GM19467 (cell line): ENCODE measurements around the gene KCNT1.
"Not testable (repeated sequence)": the region's sequence is repeated elsewhere in the genome, so short reads cannot be mapped to it uniquely, and the experiment has no call there.

Experiments used
- ATAC-seq: cut with Tn5 transposase; IDR thresholded peaks from one replicate; pipeline ENCODE4 v1.9.1; 2021; ENCODE audit warnings: mild to moderate bottlenecking, moderate library complexity; ENCODE audit not compliant: unreplicated experiment

The KCNT1 gene

DNA sequence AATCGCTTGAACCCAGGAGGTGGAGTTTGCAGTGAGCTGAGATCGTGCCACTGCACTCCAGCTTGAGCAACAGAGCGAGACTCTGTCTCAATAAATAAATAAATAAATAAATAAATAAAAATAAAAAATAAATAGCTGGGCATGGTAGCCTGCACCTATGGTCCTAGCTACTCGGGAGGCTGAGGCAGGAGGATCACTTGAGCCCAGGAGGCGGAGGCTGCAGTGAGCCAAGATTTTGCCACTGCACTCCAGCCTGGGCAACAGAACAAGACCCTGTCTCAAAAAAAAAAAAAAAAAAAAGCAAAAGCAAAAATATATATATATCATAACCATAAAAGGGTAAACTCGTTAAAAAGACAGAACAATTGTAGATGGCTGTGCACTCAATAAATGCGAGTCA, 29.2 kb upstream of the KCNT1 start:
- not testable (repeated sequence) for ATAC-seq

DNA sequence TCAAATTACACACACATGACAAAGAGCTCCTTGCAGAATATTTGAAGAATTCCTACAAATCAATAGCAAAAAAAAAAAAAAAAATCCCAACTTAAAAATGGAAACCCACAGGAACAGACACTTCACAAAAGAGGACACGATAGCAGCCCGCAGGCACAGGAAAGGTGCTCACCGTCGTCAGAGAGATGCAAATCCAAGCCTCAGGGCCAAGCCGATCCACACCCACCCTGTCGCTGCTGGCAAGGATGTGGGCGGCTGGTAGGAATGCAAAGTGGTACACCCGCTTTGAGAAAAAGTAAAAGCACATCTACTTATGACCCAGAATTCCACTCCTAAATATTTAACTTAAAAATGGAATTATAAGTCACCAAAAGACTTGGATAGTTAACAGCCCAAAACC, 28.0 kb upstream of the KCNT1 start:
- ATAC-seq: no peak

DNA sequence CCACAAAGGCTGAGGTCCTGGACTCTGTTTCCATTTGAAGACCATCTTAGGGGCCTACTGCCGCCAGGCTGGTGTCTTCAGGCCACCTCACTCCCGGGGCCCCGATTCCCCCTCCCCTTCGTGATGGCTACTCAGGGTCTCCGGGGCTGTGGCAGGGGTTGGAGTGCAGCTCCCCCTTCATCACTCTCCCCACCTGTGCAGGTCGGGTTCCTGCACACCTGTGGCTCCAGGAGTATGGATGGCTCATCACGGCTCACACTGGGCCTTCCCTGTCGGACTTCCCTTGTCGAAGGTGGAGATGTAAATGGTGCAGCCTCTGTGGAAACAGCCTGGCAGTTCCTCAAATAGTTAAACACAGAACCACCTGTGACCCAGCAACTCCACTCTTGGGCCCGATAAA, 27.0 kb upstream of the KCNT1 start:
- ATAC-seq: no peak

DNA sequence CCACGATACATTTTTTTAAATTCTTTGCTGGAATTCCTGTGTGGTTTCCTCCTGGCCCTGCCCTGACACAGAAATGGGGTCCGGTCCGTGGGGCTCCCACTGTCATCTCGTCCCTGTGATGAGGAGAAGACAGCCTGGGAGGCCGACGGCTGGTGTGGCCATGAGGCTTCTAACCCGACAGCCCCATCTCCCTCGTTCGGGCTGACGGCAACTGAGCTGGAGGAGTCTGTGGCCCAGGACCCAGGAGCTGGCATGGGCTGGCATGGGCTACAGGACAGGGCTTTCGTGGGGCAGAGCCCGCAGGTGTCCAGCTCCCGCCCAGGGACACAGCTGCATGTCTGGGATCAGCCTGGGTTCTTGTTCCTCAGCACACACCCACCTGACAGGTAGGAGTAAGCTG, 25.1 kb upstream of the KCNT1 start:
- ATAC-seq: no peak

DNA sequence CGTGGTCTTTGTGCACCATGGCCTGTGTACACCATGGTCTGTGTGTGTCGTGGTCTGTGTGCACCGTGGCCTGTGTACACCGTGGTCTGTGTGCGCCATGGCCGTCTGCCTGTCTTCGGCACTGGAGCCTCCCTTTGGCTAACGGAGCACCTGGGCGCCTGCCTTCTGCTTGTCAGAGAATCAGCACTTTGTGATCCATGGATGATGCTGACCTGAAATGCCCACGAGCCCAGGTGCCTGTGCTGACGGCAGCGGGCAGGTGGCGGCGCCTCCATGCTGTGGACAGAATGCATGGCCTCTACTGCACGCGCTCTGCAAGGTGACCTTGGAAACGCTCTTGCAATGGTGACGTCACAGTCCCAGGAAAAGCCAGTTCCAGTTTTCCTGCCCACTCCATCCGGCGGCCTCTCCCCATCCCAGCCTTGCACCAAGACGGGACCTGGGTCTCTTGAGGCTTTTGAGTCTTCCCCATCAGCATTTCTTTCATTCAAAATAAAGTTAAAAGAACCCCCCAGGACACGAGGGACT, 24.3 kb upstream of the KCNT1 start:
- ATAC-seq: no peak

DNA sequence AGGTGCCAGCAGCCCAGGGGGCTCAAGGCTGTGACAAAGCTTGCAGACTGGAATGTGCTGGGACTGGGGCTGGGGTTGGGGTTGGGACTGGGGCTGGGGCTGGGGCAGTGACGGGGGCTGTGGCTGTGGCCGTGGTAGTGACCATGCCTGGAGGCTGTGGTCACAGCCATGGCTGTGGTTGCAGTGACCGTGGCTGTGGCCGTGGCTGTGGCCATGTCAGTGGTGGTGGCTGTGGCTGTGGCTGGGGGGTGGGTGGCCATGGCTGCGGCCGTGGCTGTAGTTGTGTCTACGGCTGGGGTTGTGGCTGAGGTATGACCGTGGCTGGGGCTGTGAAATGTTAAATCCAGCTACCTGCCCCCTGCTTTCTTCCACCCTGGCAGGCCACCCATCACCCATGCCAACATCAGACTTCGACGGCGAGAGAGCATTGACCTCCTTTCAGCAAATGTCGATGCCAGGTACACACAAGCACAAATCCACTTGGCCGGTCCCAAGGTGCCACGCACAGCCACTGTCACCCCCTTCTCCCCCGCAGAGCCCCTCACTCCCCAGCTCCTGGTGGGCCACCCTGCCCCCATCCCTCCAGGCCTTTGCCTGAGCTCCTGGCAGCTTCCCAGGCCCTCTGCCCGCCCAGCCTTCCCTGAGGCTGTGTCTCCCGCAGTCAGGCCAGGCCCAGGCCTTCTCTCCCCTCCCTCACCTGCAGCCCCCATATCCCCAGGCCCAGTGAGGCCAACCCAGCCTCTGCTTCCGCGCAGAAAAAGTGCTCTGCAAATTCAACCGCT, 23.6 kb upstream of the KCNT1 start:
- no peak for ATAC-seq

DNA sequence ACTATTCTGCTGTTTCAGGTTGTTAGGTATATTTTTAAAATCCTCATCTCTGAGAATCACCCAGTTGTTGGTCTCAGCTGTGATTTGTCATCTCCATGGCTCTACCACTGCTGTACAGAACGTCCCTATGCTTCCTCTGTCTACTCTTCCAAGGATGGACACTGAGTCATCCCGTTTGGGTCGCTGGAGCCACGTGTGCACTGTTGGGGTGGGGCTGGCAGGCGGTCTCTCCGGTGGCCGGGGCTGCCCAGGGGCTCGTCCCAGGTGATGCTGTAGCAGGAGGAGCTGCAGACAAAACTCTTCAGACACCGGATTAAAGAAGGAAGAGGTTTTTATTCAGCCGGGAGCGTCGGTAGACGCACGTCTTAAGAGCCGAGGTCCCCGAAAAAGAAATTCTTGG, 21.9 kb upstream of the KCNT1 start:
- no peak for ATAC-seq

DNA sequence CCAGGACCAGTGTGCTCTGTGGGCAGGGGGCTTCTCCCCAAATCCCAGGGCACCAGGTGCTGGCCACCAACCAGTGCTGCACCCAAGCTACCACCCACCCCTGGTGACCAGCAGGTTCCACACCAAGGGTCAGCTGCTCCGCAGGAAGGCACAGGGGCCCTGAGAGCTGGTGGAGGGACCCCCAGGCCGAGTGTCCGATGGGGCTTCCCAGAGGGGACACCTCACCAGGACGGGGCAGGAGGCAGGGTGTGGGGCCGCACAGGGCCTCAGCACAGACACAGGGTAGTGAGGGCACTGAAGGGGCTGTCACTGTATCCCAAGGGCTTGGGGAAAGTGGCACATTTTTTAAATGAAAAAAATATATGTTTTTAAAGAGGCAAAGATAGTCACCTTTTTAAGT, 20.8 kb upstream of the KCNT1 start:
- no peak for ATAC-seq

DNA sequence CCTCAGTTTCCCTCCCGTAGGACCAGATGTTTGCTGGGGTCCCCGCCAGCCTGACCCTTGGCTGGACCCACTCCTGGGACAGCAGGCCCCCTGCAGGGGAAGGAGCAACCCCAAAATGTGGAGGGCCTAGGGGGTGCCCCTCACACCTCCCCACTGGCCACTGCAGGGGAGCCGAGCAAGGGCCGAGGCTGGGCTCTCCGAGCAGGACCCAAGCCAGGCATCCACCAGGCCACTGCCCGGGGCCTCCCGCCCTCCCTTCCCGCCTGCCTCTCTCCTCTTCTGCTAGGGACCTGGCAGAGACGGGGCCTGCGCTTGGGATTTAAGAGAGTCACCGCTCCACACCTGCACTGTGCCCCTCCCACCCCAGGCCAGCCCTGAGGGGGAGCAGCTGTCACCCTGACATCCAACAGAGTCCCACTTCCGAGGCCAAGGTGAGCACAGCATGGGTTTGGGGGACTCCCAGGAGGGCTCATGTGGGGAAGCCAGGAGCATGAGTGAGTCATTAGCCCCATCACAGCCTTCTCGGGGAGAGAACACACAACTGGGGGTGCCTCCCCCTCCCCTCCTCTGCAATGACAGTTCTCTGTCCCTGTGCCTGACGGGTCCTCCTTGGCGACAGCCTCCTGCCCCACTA, 18.5 kb upstream of the KCNT1 start:
- no peak for ATAC-seq

DNA sequence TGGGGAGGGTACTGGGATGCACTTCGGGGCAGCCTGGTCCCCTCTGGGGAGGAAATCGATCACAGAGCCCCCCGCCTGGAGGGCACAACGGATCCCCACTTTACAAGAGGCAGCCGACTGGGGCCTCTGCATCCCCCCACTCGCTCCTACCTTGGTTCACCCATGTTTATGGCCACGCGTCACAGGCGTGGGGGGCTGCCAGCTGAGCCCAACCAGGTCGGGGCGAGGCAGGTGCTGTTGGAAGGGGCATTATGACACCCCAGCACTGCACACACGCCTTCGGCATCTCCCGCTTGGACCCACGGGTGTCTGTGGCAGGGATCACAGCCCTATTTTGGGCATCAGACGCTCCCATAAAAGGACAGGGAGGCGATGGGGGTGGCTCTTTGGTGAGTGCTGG, 17.3 kb upstream of the KCNT1 start:
- no peak for ATAC-seq

DNA sequence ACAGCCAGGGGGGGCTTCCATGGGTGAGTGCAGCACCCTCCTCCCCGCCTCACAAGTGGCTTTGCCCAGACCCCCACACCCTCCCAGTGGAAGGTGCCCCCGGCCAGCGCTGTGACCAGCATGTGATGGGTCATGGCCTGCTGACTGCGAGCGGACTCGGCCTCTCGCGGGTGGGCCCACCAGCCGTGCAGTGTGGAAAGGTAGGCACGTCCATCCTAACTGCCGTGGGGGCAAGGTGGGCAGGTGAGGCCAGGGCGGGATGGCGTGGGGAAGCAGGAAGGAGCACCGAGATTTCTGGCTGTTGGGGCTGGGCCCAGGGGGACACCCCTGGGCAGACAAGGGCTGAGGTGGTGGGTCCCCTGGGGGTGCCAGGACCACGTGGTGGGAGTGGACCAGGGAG, 14.8 kb upstream of the KCNT1 start:
- ATAC-seq: no peak

DNA sequence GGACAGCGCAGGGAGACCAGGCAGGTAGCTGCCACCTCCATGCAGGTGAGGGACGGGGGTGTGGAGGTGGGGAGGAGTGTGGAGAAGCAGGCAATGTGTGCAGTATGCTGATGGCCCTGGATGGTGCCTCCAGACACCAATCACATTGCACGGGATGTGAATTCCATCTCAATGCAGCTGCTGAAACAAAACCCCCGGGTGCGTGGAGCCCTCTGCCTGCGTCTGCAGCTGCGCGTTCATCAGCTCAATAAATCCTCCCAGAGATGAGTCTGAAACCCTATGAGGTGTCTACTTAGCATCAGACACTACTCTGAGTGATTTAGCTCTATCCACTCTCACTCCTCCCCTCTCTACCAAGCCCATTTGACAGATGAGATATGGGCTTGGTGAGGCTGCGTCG, 13.0 kb upstream of the KCNT1 start:
- ATAC-seq: no peak

DNA sequence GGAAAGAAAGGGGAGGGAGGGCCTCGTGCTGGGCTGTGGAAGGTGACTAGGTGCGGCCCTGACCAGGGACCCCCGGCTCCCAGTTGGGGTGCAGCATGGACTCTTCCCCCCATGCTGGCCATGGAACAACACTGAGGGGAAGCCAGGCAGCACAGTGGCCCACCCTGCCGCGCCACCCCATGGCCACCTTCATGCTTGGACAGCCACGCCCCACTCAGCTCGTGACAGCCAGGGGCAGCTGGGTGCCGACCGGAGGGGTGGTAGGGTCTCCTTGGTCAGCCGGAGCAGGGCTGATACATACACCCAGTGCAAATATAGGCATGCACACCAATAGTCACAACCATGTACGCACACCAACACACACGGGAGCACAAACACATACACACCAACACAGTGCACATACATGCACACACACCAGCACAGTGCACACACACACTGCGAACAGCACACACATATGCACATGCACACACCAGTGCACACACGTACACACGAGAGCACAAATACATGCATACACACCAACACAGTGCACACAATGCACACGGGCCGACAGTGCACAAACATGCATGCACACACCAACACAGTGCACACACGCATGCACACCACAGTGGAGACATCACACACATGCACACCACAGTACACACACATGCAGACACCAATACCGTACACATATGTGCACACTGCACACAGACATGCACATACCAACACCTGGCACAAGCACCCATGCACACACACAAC, 11.0 kb upstream of the KCNT1 start:
- no peak for ATAC-seq

DNA sequence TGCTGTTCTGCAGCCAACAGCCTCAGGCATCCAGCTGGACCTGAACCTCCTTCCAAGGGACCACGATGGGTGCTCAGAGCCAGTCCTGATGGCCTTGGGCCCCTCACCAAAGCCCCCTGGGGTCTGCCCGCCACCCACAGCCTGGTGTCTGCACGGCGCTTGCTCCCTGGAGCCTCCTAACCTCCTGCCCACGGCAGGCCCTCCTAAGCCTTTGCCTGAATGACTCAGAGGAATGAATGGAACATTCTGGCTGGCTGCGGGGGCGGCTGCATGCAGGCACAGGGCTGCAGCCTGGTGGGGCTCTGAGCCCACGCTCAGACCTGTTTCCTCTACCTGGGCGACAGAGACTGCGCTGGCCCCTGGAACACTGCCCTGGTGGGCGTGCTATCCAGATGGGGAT, 9.6 kb upstream of the KCNT1 start:
- ATAC-seq: no peak

DNA sequence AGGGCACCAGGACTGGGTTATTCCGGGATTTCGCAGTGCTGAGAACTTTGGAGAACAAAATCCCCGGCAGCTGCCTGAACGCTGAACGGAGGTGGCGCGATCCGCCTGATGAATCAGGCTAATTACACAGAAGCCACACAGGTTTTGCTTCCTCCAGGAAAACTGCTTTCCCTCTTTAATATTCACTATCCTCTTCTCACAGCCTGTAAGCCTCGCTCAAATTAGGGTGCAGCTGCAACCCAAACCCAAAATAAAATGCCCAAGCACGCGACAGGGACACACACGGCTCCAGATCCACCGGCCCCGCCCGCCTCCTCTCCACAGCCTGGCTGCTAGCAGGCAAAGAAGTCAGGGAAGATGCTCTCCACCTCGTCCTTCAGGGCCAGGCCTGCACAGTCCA, 8.7 kb upstream of the KCNT1 start:
- ATAC-seq: no peak

DNA sequence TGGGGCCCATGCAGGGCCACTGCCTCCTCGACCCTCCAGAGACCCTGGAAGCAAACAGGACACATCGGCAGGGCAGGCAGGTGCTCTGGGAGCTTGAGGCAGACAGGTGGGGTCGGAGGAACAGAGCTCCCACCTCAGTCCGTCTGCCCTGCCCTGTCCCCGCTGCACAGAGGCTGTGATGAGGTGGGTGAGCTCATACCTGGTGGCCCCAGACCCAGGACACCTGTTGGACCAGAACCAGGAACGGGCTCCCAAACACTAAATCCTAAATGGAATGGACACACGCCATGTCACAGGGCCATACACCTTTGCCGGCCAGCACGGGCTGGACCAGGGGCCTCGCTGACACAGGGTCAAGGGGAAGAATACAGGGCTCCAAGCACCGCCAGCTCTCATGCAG, 8.2 kb upstream of the KCNT1 start:
- ATAC-seq: no peak

DNA sequence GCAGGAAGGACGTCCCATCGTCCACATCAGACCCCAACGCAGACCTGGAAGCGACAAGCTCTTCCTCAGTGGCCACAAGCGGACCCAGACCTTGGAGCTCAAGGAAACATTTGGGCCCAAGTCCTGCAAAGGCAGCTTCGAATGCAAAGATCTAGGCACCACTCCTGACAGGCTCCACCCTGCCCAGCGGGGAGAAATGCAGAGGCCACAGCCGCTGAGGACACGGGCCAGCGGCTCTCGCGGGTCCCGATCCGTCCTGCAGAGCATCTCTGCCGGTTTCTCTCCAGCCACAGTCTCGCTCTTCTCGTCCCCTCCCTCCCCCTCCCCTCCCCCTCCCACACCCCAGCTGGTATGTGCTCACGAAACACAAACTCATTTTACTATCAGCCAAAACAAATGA, 7.6 kb upstream of the KCNT1 start:
- ATAC-seq: no peak

DNA sequence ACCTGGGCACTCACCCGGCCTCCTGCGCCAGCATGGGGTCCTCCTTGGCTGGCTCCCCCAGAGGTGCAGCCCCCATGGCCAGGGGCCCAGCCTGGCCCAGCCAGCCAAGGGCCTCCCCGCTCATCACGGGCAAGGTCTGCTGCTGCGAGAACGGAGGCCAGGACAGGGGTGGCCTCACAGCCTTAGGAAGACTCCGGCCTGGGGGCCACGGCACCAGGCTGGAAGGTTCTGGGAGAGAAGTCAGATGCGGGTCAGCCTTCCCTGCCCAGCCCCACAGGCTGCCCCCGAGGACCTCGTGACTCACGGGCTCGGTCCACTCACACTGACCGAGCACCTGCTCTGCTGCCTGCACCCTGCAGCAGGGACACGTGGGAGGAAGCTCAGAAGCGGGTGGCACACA, 6.9 kb upstream of the KCNT1 start:
- ATAC-seq: no peak

DNA sequence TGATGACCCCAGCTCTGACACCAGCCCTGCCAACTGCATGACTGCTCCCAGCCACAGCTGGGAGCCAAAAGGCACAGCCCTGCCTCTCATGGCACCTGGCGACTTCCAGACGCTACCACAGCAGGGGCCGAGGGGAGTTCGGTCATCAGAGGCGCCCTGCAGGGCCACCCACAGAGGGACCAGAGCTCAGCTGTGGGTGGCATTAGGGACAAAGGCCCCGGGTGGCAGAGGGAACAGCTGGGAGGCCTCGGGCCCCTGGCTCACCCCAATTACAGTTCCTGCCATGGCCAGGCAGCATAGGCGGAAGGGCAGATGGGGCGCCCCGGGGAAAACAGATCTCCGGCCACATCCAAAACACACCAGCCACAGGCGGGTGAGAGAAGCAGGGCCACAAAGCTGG, 6.3 kb upstream of the KCNT1 start:
- ATAC-seq: no peak

DNA sequence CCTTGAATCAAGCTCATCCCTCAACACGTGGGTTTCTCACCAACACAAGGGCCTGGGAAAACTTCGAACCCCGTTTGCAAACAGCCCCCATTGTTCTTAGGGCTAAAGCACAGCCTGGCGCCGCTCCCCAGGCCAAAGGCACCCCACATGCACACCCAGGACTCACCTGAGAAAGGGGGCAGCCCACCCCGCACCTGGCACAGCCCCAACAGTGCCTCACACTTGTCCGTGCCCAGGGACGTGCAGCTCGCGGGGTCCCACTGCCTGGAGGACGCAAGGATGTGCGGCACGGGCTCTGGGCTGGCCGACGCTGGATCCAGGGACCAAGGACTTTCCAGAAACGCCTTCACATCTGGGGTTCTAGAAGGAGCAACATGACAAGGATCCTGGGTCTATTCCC, 5.5 kb upstream of the KCNT1 start:
- no peak for ATAC-seq

DNA sequence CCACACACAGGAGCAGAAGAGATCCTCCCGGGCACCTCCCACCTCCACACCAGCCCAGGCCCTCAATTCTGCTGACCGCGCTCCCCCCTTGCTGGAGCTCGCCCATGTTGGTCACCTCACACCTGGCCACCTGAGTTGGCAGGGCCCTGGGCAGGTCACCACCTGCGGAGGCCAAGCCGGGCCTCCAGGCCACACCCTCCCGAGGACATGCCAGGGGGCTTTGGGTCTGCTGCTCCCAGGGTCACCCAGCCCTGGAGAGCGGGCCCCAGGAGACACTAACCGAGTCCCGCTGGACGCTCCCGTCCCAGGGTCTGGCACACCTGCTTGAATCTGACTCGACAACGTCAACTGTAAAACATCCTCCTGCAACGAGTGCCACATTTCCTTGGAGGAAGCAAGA, 4.8 kb upstream of the KCNT1 start:
- ATAC-seq: no peak

DNA sequence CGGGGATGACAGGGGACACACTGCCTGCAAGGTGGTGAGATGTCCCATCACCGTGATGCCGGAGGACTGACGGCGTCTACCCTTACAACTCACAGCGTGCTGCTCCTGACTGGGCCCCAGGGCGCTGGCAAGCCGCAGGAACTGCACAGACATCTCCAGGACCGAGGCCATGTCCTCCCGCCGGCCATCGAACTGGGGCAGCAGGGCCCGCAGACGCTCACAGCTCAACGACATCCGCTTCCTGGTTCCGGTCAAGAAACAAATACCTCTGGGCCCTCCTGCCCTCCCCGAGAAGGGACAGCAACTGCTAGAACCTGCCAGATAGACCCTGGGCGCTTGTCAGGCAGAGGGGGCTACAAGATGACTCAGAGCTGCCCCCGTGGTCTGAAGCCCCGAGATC, 3.7 kb upstream of the KCNT1 start:
- ATAC-seq: no peak
